Measurements from ENCODE around the gene RAB11FIP3.
"Not testable (repeated sequence)": the region's sequence is repeated elsewhere in the genome, so short reads cannot be mapped to it uniquely, and the experiment has no call there.

RAB11FIP3 gene, protein sequence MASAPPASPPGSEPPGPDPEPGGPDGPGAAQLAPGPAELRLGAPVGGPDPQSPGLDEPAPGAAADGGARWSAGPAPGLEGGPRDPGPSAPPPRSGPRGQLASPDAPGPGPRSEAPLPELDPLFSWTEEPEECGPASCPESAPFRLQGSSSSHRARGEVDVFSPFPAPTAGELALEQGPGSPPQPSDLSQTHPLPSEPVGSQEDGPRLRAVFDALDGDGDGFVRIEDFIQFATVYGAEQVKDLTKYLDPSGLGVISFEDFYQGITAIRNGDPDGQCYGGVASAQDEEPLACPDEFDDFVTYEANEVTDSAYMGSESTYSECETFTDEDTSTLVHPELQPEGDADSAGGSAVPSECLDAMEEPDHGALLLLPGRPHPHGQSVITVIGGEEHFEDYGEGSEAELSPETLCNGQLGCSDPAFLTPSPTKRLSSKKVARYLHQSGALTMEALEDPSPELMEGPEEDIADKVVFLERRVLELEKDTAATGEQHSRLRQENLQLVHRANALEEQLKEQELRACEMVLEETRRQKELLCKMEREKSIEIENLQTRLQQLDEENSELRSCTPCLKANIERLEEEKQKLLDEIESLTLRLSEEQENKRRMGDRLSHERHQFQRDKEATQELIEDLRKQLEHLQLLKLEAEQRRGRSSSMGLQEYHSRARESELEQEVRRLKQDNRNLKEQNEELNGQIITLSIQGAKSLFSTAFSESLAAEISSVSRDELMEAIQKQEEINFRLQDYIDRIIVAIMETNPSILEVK

GRCh38 chr16:425082-425718 is at the start of gene RAB11FIP3:
RAB11FIP3 (plus strand) TSS chr16:425649; CDS start chr16:426007, 358 bp downstream.
- peak; percentile 58 to 81 (median 60) for DNase-seq

DNA sequence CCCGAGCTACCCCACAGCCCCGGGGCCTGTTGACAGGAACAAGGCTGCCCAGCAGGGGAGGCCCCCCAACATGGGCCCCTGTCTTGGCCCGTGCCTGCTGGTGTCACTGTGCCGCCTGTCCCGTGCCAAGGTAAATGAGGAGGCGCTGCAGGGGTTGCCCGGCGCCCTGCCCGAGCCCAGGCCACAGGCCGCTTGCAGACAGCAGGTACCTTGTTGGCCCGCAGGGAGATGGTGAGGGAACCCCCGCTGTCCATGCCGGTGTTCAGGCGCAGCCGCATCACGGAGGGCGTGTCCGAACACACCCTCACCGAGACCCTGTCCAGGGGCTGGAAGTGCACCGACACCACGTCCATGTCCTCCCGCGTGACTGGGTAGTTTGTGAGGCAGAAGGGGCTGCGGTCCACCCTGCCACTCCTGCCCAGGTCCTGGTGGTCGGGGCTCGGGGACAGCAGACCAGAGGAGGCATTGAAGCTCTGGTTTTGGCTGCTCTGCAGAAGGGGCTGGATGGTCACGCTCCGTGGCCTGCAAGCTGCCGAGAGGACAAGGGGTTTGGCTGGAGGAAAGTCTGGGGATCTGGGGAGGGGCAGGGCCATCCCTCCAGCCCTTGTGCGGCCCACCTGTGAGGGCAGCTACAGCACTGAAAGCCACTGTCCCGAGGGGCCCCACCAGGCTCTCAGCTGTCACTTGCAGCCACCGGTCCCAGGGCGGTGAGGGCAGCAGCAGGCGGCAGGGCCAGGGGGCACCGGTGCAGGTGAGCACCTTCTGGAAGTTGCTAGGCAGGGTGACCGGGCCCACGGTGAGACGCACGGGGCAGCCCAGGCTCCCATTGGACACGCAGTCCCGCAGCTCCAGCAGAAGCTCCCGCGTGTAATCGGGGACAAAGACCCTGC is 49.3 kb upstream of the RAB11FIP3 start:
- no peak for DNase-seq

DNA sequence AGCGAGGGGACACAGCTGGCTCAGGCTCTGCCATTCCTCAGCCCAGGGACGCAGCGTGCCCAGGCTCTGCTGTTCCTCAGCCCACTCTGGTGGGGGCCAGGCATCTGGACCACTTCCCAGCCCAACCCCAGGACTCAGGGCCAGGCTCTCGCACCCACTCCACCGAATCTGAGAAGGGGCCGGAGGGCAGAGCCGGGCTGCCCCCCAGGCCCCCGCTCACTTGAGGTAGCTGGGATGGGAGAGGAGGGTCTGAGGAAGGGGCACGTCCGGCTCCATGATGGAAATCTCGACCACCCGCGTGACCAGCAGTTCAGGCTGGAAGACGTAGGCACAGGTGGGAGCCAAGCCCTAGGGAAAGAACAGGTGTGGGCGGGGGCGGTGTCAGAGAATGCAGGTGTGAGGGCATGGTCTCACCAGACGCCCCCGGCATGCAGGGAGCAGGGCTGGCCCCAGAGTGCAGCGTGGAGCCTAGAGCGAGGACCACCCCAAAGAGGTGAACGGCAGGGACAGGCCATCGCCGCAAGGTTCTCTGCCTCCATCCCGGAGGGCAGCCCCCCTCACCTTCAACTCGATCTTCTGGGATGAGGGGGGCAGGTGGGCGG is 48.5 kb upstream of the RAB11FIP3 start:
- no peak for DNase-seq

GRCh38 chr16:377419-377951 is 48.0 kb upstream of the RAB11FIP3 start:
- no peak for DNase-seq

DNA sequence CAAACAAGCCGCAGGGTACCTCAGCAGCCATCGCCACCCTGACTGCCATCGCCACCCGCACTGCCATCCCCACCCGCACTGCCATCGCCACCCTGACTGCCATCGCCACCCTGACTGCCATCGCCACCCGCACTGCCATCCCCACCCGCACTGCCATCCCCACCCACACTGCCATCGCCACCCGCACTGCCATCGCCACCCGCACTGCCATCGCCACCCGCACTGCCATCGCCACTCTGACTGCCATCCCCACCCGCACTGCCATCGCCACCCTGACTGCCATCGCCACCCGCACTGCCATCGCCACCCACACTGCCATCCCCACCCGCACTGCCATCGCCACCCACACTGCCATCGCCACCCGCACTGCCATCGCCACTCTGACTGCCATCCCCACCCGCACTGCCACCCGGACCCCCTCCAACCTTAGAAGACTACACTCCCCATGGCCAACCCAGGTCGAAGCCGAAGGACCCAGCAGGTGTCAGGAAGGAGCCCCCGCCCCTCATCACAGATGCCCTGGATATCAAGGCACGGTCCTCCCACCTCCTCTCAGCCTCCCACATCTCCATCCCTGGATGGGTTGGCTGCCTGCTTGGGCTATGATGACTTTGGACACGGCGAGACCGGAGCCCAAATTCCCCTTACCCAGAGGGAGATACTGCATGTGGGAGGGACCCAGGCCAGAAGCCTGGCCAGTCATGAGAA is 47.2 kb upstream of the RAB11FIP3 start:
- DNase-seq, result not testable (repeated sequence)

- no peak for DNase-seq
These were observed 46.6 kb upstream of the RAB11FIP3 start for GRCh38 chr16:378821-379182.

GRCh38 chr16:379183-379960 is 46.1 kb upstream of the RAB11FIP3 start:
- DNase-seq, result no peak

GRCh38 chr16:379961-380761 is 45.3 kb upstream of the RAB11FIP3 start:
- DNase-seq, result no peak

GRCh38 chr16:380762-381011 is 44.8 kb upstream of the RAB11FIP3 start:
- DNase-seq, result no peak

GRCh38 chr16:381012-381788 is 44.2 kb upstream of the RAB11FIP3 start:
- no peak for DNase-seq

GRCh38 chr16:381789-382717 is 43.4 kb upstream of the RAB11FIP3 start, which contains the start of gene PGAP6:
PGAP6 (minus strand) TSS chr16:381978; CDS start chr16:381821, 157 bp downstream.
- peak in 3 of 4 experiments; percentile 40 to 69 (median 45) for DNase-seq

DNA sequence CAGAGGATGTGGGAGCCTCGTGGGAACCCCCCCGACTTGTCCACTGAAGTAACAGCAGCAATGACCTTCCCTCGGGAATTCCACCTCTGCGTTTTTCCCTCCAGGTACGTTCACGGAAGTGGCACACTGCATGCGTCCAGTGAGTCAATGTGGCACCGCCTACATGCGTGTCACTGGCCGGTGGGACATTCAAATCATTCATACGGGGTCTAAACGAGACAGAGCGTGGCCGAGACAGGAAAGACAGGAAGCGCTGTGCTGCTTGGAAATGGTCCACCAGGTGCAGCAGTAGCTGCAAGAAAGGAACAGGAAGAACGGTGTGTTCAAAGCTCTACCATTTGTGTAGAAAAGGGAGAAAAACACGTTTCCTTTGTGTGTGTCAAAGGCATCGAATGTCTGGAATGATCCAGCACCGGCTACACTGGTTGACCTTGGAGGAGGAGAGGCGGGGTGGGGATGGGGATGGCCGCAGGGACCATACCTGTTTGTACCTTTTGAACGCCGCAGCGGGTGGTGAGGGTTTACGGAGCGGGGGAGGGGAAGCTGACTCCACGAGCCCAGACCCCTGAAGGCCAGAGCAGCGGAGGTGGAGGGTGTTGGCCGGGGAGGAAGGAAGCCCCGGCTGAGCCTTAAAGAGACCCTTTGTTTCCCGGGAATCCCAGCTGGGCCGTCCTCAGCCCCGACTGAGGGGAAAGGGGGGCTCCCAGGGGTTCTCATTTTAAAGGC is 42.0 kb upstream of the RAB11FIP3 start:
- DNase-seq, result peak in 1 of 4 experiments; percentile 23

GRCh38 chr16:386641-387156 is 38.8 kb upstream of the RAB11FIP3 start:
- DNase-seq, result no peak

DNA sequence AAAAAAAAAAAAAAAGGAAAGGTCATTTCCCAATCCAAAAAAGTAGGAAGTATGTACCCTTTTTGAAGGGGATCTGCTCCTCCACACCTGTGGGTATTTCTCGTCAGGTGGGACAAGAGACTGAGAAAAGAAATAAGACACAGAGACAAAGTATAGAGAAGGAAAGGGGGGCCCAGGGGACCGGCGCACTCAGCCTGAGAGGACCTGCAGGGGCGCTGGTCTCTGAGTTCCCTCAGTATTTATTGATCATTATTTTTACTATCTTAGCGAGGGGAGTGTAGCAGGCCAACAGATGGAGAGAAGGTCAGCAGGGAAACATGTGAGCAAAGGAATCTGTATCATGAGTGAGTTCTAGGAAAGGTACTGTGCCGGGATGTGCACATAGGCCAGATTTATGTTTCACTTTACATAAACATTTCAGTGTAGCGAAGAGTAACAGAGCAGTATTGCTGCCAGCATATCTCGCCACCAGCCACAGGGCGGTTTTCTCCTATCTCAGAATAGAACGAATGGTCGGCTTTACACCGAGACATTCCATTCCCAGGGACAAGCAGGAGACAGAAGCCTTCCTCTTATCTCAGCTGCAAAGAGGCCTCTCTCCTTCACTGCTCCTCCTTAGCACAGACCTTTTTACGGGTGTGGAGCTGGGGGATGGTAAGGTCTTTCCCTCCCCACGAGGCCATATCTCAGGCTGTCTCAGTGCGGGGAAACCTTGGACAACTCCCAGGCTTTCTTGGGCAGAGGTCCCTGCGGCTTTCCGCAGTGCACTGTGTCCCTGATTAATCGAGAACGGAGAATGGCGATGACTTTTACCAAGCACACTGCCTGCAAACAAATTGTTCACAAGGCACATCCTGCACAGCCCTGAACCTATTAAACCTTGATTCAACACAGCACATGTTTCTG is 37.4 kb upstream of the RAB11FIP3 start:
- DNase-seq, result not testable (repeated sequence)

DNA sequence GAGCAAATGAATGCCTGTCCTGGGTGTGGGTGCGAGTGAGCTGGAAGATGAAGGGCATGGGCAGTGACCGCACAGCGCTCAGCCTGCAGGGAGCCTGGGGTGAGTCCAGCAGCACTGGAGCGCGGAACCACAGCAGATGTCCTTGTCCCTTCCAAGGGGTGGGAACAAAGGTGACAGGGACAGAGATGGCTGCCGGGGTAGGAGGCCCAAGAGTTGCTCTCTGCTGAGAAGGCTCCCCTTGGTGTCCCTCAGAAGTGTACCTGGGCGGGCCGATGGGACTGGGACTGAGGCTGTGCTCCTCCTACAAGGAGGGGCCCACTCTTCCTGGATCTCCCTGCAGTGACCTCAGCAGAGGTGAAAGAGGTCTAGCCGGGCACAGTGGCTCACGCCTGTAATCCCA is 36.1 kb upstream of the RAB11FIP3 start:
- DNase-seq, result no peak
